Fibroblast of villous mesenchyme (primary cell): ENCODE results near the gene CAVIN4. TPM values are rescaled to one million over a fixed set of nuclear protein-coding genes. Genes with fewer than 3 reads are reported as not detected.

Experiments
- DNase-seq: peaks from one replicate; pipeline ENCODE4 v3.0.0-alpha.2; 2010; ENCODE audit warnings: low read depth
- H3K4me3 ChIP-seq: 2 replicates; pipeline ENCODE4 v1.5.1; 2011; ENCODE audit warnings: low read depth, mild to moderate bottlenecking, low read length
- total RNA-seq: library from RNA; depleted of rRNA; stranded (reverse); fragments of >200 nt; gene quantifications from 2 replicates; pipeline ENCODE4 v1.2.3, GENCODE V29; 2012
- TF ChIP-seq, protein P1 (sequence below): IDR thresholded peaks from 2 replicates; pipeline ENCODE4 v1.5.1; 2012; ENCODE audit warnings: low read depth, mild to moderate bottlenecking, low read length; ENCODE audit not compliant: insufficient read depth

The CAVIN4 gene
- total RNA-seq, 1 donor: 1.3 TPM

GRCh38 chr9:100597236-100597635, 19.4 kb downstream of the CAVIN4 start:
- H3K4me3 ChIP-seq: no peak overlapping the region
- TF ChIP-seq, protein P1, sequence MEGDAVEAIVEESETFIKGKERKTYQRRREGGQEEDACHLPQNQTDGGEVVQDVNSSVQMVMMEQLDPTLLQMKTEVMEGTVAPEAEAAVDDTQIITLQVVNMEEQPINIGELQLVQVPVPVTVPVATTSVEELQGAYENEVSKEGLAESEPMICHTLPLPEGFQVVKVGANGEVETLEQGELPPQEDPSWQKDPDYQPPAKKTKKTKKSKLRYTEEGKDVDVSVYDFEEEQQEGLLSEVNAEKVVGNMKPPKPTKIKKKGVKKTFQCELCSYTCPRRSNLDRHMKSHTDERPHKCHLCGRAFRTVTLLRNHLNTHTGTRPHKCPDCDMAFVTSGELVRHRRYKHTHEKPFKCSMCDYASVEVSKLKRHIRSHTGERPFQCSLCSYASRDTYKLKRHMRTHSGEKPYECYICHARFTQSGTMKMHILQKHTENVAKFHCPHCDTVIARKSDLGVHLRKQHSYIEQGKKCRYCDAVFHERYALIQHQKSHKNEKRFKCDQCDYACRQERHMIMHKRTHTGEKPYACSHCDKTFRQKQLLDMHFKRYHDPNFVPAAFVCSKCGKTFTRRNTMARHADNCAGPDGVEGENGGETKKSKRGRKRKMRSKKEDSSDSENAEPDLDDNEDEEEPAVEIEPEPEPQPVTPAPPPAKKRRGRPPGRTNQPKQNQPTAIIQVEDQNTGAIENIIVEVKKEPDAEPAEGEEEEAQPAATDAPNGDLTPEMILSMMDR: no peak
- no peak for DNase-seq

DNA sequence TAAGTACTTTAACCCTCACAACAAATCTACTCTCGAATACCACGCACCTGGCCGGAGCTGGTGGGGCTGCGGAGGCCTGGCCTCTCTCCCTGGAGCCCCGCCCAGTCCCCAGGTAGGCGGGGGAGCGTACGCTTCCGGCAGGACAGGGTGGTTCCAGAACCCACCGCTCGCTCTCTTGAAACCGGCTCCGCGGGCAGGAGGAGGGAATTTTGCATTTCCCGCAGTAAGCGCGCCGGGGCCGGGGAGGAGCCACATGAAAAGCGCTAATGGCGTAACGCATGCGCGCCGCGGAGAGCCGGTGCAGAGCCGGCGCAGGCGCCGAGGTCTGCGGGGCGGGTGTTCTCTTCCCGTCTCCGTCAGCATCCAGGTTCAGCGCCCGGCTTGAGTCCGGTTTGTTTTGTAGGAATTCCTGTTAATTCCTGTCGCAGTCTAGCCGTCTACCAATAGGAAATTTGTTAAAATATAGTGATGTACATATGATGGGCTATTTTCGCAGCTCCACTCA, 20.8 kb downstream of the CAVIN4 start:
- DNase-seq: peak; percentile 69
- TF ChIP-seq, protein P1: no peak
- H3K4me3 ChIP-seq: peak overlapping the region; percentile 62

DNA sequence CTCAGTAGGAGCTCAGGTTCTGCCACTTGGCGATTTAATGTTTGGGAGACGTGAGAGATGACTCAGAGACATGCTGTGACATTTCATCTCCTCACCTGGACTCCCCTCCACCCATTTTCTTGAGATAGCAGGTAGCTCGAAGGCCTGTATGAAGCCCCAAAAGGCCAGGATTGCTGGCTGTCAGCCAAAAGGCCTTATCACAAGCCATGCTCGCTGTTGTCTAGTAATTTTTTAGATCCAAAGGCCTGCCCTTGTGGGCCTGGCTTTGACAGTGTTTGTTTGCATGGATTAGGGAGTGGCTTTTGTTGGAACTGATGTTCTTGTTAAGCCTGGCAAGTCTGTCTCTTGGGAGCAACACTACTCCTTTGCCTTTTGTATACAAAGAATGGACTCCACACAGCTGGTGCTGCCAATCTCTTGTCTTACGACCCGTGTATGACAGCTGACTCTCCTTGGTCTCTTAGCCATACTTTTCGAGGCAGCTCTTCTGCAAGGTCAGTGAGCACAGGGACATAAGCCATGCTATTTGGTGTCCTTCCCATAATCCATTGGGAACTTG, 22.7 kb downstream of the CAVIN4 start:
- TF ChIP-seq, protein P1: no peak
- DNase-seq: no peak
- H3K4me3 ChIP-seq: no peak overlapping the region

DNA sequence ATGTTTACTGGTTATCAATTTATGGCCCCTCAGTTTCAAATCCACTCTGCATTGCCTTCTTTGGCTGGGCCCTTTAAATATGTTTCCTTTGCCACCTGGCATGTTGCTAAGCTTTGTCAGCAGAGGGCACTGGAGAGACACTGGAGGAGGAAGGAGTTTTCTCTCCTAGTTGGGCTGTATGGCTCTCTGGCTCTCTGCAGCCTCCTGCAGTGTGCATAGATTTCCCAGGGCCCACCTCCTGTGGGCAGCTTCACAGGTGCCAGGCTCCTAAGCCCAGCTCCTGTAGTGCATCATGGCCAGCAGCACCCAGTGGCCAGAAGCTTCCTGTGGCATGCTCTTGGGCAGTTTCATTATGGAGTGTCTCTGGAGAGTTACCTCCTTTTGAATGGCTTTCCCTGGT, 23.3 kb downstream of the CAVIN4 start:
- TF ChIP-seq, protein P1: peak; percentile 87
- peak; percentile 60 for DNase-seq
- H3K4me3 ChIP-seq: no peak overlapping the region

DNA sequence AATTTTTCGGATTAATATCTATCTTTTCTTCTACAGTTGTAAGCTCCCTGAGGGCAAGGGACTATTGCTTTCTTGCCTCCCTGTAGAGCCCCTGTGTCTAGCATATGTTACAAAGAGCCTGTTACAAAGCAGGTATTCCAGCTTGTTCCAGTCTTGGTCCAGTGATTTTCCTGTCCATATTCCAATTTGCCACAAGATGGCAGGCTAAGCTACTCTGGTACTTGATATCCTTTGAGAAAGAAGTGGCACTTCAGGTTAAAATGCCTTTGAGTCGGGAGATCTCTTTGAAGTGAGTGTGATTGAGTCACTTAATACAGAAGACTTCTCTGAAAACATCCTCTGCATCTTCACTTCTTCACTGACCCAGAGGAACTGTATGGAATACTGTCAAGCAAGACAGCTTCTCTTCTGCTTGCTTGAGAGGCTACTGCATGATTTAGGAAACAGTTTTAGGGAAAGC, 24.5 kb downstream of the CAVIN4 start:
- no peak overlapping the region for H3K4me3 ChIP-seq
- DNase-seq: peak; percentile 58
- TF ChIP-seq, protein P1: peak; percentile 67

DNA sequence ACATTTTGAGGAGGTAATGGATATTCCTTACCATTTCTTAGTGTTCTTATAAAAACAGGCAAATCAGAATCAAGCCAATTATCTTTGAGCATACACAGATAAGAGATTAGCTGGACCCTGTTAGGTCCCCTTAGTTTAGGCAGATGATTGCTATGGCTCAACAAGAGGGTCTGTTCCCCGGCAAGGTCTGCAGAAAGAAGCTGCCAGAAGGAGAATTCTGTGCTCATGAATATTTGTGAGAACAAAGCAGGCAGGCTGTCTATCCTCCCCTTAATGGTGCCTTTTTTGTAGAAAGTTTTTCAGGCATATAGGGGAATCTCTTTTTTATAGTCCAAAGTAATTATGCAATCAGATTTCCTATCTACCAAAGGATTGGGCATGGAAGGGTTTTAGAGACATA, 27.5 kb downstream of the CAVIN4 start:
- no peak overlapping the region for H3K4me3 ChIP-seq
- no peak for DNase-seq
- TF ChIP-seq, protein P1: no peak

- TF ChIP-seq, protein P1: no peak
- DNase-seq: no peak
- H3K4me3 ChIP-seq: no peak overlapping the region
These were observed 41.3 kb downstream of the CAVIN4 start for GRCh38 chr9:100619194-100619593.
